ENCODE measurements around the gene PAX5.

DNA sequence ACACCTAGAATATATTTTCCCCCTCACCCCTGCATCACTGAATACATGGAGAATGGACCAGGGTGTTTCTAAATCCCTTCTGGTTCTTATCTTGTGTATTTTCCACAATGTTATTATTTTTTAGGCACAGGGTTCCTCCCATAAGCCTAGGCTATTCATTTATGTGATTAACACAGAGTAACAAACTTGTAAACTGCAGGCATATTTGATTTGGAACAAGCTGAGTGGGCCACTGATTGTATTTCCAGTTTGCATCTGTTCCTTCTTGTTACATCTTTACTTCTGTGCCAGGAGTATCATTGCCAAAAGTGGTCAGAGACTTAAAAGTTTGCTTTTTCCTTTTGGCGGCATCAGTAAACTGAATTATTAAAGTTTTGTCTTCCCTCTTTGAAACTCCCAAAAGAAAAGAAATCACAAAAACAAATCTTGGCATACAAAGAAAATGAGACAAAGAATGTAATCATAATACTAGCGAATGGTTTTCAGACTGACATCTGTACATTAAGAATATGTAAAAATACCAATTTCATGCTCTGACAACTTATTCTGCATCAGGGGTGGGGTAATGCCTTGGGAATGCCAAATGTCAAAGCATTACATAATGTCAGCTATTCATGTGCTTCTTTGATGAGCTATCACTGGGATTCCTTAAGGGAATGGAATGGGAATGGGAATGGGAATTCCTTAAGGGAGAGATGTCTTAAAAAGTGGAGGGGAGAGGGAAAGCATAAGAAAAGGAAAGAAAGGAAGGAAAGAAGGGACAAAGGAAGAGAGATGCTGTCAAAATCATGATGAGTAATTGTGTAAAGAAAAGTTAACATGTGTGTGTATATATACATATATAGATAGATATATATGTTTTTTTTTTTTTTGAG, 22.2 kb upstream of the PAX5 start:
- TF ChIP-seq DNMT3B (CRISPR knock-in tag; conservative IDR thresholded peaks at IDR 0.05) (no peak), FOXA3 (CRISPR knock-in tag; IDR thresholded peaks at IDR 0.05) (no peak), POLR2A (IDR thresholded peaks at IDR 0.05; ENCODE audit: insufficient read depth in 1 of 2, low read depth in 2 of 2, low read length in 2 of 2) (no peak), GABPB1 (CRISPR knock-in tag; IDR thresholded peaks at IDR 0.05) (no peak), SUZ12 (IDR thresholded peaks at IDR 0.05; ENCODE audit: low read depth, low read length) (no peak), MYNN (CRISPR knock-in tag; IDR thresholded peaks at IDR 0.05; ENCODE audit: low read depth) (no peak), ZNF792 (CRISPR knock-in tag; IDR thresholded peaks at IDR 0.05) (no peak), CHD4 (IDR thresholded peaks at IDR 0.05; ENCODE audit: borderline replicate concordance, low read length) (no peak), NFYB (CRISPR knock-in tag; IDR thresholded peaks at IDR 0.05) (no peak), HOXA5 (CRISPR knock-in tag; IDR thresholded peaks at IDR 0.05) (no peak), SOX6 (IDR thresholded peaks at IDR 0.05) (no peak), SOX6 (CRISPR knock-in tag; IDR thresholded peaks at IDR 0.05) (no peak)
- TF ChIP-seq, protein P1, sequence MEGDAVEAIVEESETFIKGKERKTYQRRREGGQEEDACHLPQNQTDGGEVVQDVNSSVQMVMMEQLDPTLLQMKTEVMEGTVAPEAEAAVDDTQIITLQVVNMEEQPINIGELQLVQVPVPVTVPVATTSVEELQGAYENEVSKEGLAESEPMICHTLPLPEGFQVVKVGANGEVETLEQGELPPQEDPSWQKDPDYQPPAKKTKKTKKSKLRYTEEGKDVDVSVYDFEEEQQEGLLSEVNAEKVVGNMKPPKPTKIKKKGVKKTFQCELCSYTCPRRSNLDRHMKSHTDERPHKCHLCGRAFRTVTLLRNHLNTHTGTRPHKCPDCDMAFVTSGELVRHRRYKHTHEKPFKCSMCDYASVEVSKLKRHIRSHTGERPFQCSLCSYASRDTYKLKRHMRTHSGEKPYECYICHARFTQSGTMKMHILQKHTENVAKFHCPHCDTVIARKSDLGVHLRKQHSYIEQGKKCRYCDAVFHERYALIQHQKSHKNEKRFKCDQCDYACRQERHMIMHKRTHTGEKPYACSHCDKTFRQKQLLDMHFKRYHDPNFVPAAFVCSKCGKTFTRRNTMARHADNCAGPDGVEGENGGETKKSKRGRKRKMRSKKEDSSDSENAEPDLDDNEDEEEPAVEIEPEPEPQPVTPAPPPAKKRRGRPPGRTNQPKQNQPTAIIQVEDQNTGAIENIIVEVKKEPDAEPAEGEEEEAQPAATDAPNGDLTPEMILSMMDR (CRISPR knock-in tag; IDR thresholded peaks at IDR 0.05), result no peak

All from HepG2 (cell line).